Aortic smooth muscle cell (primary cell): Measurements from ENCODE around the gene CLEC4E. TPM values are rescaled to one million over a fixed set of nuclear protein-coding genes. Genes with fewer than 3 reads are reported as not detected.

Experiments used
- total RNA-seq: library from RNA; depleted of rRNA; stranded (reverse); fragments of >200 nt; gene quantifications from 2 replicates; pipeline ENCODE4 v1.2.3, GENCODE V29; 2014

CLEC4E gene, protein sequence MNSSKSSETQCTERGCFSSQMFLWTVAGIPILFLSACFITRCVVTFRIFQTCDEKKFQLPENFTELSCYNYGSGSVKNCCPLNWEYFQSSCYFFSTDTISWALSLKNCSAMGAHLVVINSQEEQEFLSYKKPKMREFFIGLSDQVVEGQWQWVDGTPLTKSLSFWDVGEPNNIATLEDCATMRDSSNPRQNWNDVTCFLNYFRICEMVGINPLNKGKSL
- not detected in 2 replicates for total RNA-seq

DNA sequence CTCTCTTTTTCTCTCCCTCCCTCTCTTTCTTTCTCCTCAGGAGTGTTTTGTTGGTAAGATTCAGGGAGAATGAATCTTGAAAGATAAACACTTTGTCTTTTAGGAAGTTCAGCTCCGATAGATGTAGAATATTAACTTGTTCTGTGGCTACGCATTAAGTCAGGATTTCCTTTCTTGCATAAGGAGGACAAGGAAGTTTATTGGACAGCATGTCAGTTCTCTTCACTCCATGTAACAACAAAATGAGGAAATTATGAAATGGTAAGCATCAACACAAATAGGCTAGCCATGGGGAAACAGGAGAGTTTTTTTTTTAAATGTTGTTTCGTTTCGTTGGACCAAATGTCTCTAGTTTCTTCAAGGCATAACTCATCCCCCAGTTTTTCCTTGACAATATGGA, at the start of gene CLEC4E:
TSS of gene CLEC4E (minus strand) at position 75 of the 400 bp plus-strand sequence. CDS start 108 bp downstream, outside the sequence.

DNA sequence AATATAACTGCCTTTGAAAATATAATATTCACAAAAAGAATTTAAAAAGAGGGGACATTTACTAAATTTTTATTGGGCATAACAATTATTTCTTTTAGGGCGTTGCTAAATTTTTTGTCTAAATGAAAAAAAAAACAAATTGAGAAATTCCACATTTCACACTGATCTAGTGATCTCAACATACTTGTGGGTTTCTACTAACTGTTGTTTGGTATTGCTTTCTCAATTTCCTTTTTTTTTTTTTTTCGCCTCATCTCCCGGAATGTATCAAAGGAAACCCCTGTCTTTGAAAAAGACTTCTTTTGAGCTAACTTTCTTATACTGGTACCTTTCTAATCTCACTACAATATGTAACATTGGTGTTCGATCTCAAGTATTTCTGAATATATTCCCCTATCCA, 27.4 kb downstream of the CLEC4E start, which contains the start of gene CLEC4D:
TSS of gene CLEC4D (plus strand) at position 248 of the 400 bp plus-strand sequence. CDS start 230 bp downstream, outside the sequence.

Other genes with a start within 250 kb of the CLEC4E start
- gene CLEC6A, start 84.9 kb downstream of the CLEC4E start, total RNA-seq = not detected in 2 replicates
- gene CLEC4D, start 27.4 kb downstream of the CLEC4E start, total RNA-seq = not detected in 2 replicates
- gene AICDA, start 72.0 kb upstream of the CLEC4E start, total RNA-seq = not detected in 2 replicates
- 2.8 and 8.5 TPM in 2 replicates for gene MFAP5, start 121.9 kb upstream of the CLEC4E start, total RNA-seq
- gene RIMKLB, start 157.1 kb upstream of the CLEC4E start, total RNA-seq = 29.6 and 42.2 TPM in 2 replicates